Skeletal muscle tissue (tissue), 4 donors: ENCODE results near the gene SLC22A15. TPM values are rescaled to one million over a fixed set of nuclear protein-coding genes. Genes with fewer than 3 reads are reported as not detected.
A peak's percentile ranks its signal among the peaks of the same experiment; 100 is the strongest.

ENCODE experiments used
- H3K27ac ChIP-seq: one replicate; pipeline ENCODE4 v1.7.0; 2013; ENCODE audit warnings: mild to moderate bottlenecking, low read depth, low read length, inconsistent platforms
- H3K27me3 ChIP-seq, 3 donors: one replicate each; pipeline ENCODE4 v1.7.0; 2013; ENCODE audit warnings: low read length in 3 of 3; ENCODE audit not compliant: control insufficient read depth in 3 of 3, insufficient read depth in 3 of 3
- H3K36me3 ChIP-seq, 3 donors: one replicate each; pipeline ENCODE4 v1.7.0; 2013; ENCODE audit warnings: low read length in 3 of 3; ENCODE audit not compliant: control insufficient read depth in 3 of 3, insufficient read depth in 3 of 3
- H3K4me1 ChIP-seq, 3 donors: one replicate each; pipeline ENCODE4 v1.7.0; 2013; ENCODE audit warnings: low read length in 3 of 3, mild to moderate bottlenecking in 3 of 3; ENCODE audit not compliant: control insufficient read depth in 3 of 3, insufficient read depth in 3 of 3
- H3K4me3 ChIP-seq, 3 donors: one replicate each; pipeline ENCODE4 v1.7.0; 2013; ENCODE audit warnings: low read length in 3 of 3
- H3K9ac ChIP-seq, 3 donors: one replicate each; pipeline ENCODE4 v1.7.0; 2013; ENCODE audit warnings: low read length in 3 of 3, mild to moderate bottlenecking in 3 of 3, moderate library complexity in 2 of 3, low read depth in 1 of 3
- H3K9me3 ChIP-seq, 3 donors: one replicate each; pipeline ENCODE4 v1.7.0; 2013; ENCODE audit warnings: low read length in 3 of 3; ENCODE audit not compliant: control insufficient read depth in 3 of 3
- total RNA-seq: library from RNA; depleted of rRNA; stranded (reverse); fragments of >200 nt; gene quantifications from one replicate; pipeline ENCODE4 v1.2.3, GENCODE V29; 2014
- donor health status: Osteomylitis.

Gene SLC22A15
- total RNA-seq, 1 donor from 2014 or later: under 0.01 TPM

DNA sequence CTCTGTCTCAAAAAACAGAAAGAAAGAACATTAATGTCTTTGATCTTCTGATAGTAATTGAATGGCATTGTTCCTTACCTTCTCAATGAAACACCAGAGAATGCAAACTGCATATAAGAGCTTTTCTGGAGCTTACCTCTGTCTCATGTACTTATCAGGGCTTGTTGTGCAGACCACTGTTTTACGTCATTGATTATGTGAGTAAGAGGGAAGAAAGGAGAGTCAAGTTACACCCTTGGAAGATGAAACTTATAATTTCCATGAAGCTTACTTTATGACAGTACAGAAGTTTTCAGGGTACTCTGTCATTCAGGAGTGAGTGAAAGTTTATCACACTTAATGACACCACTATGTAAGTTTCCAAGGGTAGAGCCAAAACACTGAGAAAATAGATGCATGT, 85.9 kb downstream of the SLC22A15 start:
- H3K9ac ChIP-seq: no peak overlapping the region
- H3K4me1 ChIP-seq: no peaks in the 10 kb centered on the region
- H3K27ac ChIP-seq: no peak overlapping the region
- H3K9me3 ChIP-seq: no peaks in the 10 kb centered on the region
- H3K27me3 ChIP-seq: no peaks in the 10 kb centered on the region
- no peak overlapping the region for H3K4me3 ChIP-seq
- H3K36me3 ChIP-seq: no peaks in the 10 kb centered on the region

GRCh38 chr1:116064616-116065015, 88.3 kb downstream of the SLC22A15 start:
- Histone ChIP-seq H3K4me3 (no peak overlapping the region), H3K9ac (no peak overlapping the region), H3K9me3 (no peaks in the 10 kb centered on the region), H3K4me1 (no peaks in the 10 kb centered on the region), H3K27ac (no peak overlapping the region), H3K27me3 (no peaks in the 10 kb centered on the region), H3K36me3 (no peaks in the 10 kb centered on the region)

DNA sequence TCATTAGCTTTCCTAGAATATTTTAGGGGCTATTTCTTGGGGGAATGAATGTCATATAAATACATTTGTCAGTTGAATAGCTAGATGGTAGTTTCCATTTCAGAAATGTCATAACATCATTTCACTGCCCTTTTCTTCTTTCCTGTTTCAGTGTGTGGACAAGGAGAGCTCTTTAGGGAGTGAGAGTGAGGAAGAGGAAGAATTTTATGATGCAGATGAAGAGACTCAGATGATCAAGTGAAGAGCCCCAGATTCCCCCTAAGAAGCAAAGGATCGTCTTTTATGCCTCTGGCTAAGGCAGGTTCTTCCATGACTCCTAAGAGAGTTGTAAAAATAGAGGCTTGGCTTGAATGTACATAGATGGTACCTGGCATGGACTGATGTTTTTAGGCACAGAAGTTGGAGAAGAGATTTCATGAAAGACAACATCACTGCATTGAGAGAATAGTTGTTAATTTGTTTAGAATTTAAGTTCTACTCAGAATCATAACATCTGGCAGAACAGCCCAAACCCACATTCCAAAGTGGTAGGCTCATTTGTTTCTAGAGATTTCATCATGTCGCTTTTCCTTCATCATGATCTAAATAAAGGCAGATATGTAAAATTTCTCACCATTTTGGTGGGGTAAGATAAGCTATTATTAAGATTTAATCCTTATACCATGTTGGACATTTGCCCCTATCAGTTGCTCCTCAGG, 90.7 kb downstream of the SLC22A15 start:
- Histone ChIP-seq H3K4me1 (no peaks in the 10 kb centered on the region), H3K9ac (no peak overlapping the region), H3K9me3 (no peaks in the 10 kb centered on the region), H3K36me3 (no peaks in the 10 kb centered on the region), H3K27me3 (no peaks in the 10 kb centered on the region), H3K4me3 (no peak overlapping the region), H3K27ac (peak overlapping the region; percentile 50)

DNA sequence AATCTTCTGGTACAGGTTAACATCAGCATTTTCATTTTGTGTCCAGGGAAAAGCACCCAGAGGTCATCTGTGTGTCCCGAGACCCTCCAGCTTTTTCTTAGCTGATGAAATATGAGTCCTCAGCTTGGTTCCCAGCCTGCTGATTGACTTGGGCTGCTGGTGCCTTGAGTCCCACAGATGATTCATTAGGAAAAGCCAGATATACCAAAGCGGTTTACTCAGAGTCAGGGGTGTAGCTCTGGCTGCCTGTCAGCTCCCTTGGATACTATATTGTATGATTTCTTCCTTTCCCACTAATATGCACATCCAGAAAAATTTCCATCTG, 91.2 kb downstream of the SLC22A15 start:
- Histone ChIP-seq H3K9ac (no peak overlapping the region), H3K4me3 (no peak overlapping the region), H3K4me1 (no peaks in the 10 kb centered on the region), H3K27ac (peak overlapping the region; percentile 50), H3K36me3 (no peaks in the 10 kb centered on the region), H3K9me3 (no peaks in the 10 kb centered on the region), H3K27me3 (no peaks in the 10 kb centered on the region)

- Histone ChIP-seq H3K36me3 (no peaks in the 10 kb centered on the region), H3K27ac (no peak overlapping the region), H3K9me3 (no peaks in the 10 kb centered on the region), H3K27me3 (no peaks in the 10 kb centered on the region), H3K4me3 (no peak overlapping the region), H3K9ac (no peak overlapping the region), H3K4me1 (no peaks in the 10 kb centered on the region)
These were observed 99.3 kb downstream of the SLC22A15 start for GRCh38 chr1:116075575-116075974.

GRCh38 chr1:116075990-116076389, 99.7 kb downstream of the SLC22A15 start:
- no peaks in the 10 kb centered on the region for H3K4me1 ChIP-seq
- no peak overlapping the region for H3K9ac ChIP-seq
- H3K27ac ChIP-seq: no peak overlapping the region
- H3K27me3 ChIP-seq: no peaks in the 10 kb centered on the region
- no peak overlapping the region for H3K4me3 ChIP-seq
- H3K9me3 ChIP-seq: no peaks in the 10 kb centered on the region
- H3K36me3 ChIP-seq: no peaks in the 10 kb centered on the region

- Histone ChIP-seq H3K36me3 (no peaks in the 10 kb centered on the region), H3K4me3 (no peak overlapping the region), H3K4me1 (no peaks in the 10 kb centered on the region), H3K27ac (no peak overlapping the region), H3K9ac (no peak overlapping the region), H3K27me3 (no peaks in the 10 kb centered on the region), H3K9me3 (no peaks in the 10 kb centered on the region)
These were observed 100.5 kb downstream of the SLC22A15 start for GRCh38 chr1:116076831-116077230.

- H3K27me3 ChIP-seq: no peaks in the 10 kb centered on the region
- no peak overlapping the region for H3K4me3 ChIP-seq
- H3K36me3 ChIP-seq: no peaks in the 10 kb centered on the region
- no peaks in the 10 kb centered on the region for H3K9me3 ChIP-seq
- H3K9ac ChIP-seq: no peak overlapping the region
- no peaks in the 10 kb centered on the region for H3K4me1 ChIP-seq
- no peak overlapping the region for H3K27ac ChIP-seq
These were observed 102.4 kb downstream of the SLC22A15 start for GRCh38 chr1:116078699-116079223.

DNA sequence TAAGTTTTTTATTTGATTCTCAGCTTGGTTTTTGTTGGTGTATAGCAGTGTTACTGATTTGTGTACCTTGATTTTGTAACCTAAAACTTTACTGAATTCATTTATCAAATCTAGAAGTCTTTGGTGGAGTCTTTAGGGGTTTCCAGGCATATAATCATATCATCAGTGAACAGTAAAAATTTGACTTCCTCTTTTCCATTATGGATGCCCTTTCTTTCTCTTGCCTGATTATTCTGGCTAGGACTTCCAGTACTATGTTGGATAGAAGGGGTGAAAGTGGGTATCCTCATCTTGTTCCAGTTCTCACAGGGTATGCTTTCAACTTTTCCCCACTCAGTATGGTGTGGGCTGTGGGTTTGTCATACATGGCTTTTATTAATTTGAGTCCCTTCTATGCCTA, 111.3 kb downstream of the SLC22A15 start:
- Histone ChIP-seq H3K27me3 (no peaks in the 10 kb centered on the region), H3K36me3 (no peaks in the 10 kb centered on the region), H3K27ac (no peak overlapping the region), H3K4me3 (no peak overlapping the region), H3K9ac (no peak overlapping the region), H3K4me1 (no peaks in the 10 kb centered on the region), H3K9me3 (peaks cover 2 to 17% (median 3%) of the 10 kb centered on the region in 3 donors)

GRCh38 chr1:116089870-116090269, 113.6 kb downstream of the SLC22A15 start:
- Histone ChIP-seq H3K27me3 (no peaks in the 10 kb centered on the region), H3K36me3 (no peaks in the 10 kb centered on the region), H3K4me3 (no peak overlapping the region), H3K9ac (no peak overlapping the region), H3K4me1 (no peaks in the 10 kb centered on the region), H3K27ac (no peak overlapping the region), H3K9me3 (peaks cover 2 to 17% (median 5%) of the 10 kb centered on the region in 3 donors)
